ENCODE results near the gene SSH2. TPM values are rescaled to one million over a fixed set of nuclear protein-coding genes. Genes with fewer than 3 reads are reported as not detected.
"Not testable (repeated sequence)": the region's sequence is repeated elsewhere in the genome, so short reads cannot be mapped to it uniquely, and the experiment has no call there.

SSH2 gene
- total RNA-seq, 1 donor from 2014 or later, result 46.5 TPM

GRCh38 chr17:29728490-29728889 is 201.5 kb downstream of the SSH2 start:
- Mint-ChIP-seq H3K36me3 (ENCODE audit: unreplicated experiment) (peaks cover 3% of the 10 kb centered on the region), H3K27me3 (ENCODE audit: unreplicated experiment) (no peaks in the 10 kb centered on the region), H3K9me3 (ENCODE audit: unreplicated experiment) (peaks cover 6% of the 10 kb centered on the region), H3K4me3 (ENCODE audit: unreplicated experiment) (no peak overlapping the region), H3K4me1 (ENCODE audit: low read depth, unreplicated experiment) (peaks cover 15% of the 10 kb centered on the region), H3K27ac (ENCODE audit: unreplicated experiment) (no peak overlapping the region)
- DNase-seq, result no peak
- TF ChIP-seq, protein P1, sequence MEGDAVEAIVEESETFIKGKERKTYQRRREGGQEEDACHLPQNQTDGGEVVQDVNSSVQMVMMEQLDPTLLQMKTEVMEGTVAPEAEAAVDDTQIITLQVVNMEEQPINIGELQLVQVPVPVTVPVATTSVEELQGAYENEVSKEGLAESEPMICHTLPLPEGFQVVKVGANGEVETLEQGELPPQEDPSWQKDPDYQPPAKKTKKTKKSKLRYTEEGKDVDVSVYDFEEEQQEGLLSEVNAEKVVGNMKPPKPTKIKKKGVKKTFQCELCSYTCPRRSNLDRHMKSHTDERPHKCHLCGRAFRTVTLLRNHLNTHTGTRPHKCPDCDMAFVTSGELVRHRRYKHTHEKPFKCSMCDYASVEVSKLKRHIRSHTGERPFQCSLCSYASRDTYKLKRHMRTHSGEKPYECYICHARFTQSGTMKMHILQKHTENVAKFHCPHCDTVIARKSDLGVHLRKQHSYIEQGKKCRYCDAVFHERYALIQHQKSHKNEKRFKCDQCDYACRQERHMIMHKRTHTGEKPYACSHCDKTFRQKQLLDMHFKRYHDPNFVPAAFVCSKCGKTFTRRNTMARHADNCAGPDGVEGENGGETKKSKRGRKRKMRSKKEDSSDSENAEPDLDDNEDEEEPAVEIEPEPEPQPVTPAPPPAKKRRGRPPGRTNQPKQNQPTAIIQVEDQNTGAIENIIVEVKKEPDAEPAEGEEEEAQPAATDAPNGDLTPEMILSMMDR (IDR thresholded peaks at IDR 0.05; ENCODE audit: partially characterized antibody, unreplicated experiment), result no peak

DNA sequence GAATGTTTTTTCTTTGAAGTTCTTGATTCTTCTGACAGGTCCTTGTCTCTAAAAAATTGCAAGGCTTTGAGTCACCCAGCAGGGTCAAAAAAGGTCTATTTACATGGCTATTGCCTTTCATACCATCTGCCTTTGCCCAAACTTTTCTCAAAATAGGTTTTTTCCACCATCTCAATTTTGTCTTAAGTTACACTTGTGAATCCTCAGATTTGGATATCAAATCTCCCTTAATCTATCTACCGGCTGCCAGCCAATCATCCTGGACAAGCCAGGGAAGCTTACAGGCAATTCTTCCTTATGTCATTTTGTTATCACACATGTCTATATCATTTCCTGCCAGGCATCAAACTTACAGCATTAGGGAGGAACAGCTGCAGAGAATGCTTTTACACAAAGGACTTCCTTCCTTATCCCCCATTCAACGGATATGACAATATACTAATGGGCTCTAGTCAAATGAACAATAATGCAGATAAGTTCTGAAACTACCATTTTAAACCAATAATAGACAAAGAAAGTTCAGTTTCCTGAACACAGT is 203.2 kb downstream of the SSH2 start:
- Mint-ChIP-seq H3K9me3 (ENCODE audit: unreplicated experiment) (peaks cover 6% of the 10 kb centered on the region), H3K27ac (ENCODE audit: unreplicated experiment) (peak overlapping the region; percentile 7)
- DNase-seq, result no peak

DNA sequence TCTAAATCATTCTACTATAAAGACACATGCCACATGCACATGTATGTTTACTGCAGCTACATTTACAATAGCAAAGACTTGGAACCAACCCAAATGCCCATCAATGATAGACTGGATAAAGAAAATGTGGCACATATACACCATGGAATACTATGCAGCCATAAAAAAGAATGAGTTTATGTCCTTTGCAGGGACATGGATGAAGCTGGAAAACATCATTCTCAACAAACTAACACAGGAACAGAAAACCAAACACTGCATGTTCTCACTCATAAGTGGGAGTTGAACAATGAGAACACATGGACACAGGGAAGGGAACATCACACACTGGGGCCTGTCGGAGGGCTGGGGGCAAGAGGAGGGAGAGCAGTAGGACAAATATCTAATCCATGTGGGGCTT is 204.6 kb downstream of the SSH2 start:
- peaks cover 30% of the 10 kb centered on the region for H3K4me1 Mint-ChIP-seq (ENCODE audit: low read depth, unreplicated experiment)
- H3K4me3 Mint-ChIP-seq (ENCODE audit: unreplicated experiment), result not testable (repeated sequence)

More for the DNA sequence above, 203.2 kb downstream of the SSH2 start:
- no peak overlapping the region for H3K4me3 Mint-ChIP-seq (ENCODE audit: unreplicated experiment)
- TF ChIP-seq, protein P1 (IDR thresholded peaks at IDR 0.05; ENCODE audit: partially characterized antibody, unreplicated experiment), result no peak
- peaks cover 3% of the 10 kb centered on the region for H3K36me3 Mint-ChIP-seq (ENCODE audit: unreplicated experiment)
- peaks cover 18% of the 10 kb centered on the region for H3K4me1 Mint-ChIP-seq (ENCODE audit: low read depth, unreplicated experiment)
- H3K27me3 Mint-ChIP-seq (ENCODE audit: unreplicated experiment), result no peaks in the 10 kb centered on the region

DNA sequence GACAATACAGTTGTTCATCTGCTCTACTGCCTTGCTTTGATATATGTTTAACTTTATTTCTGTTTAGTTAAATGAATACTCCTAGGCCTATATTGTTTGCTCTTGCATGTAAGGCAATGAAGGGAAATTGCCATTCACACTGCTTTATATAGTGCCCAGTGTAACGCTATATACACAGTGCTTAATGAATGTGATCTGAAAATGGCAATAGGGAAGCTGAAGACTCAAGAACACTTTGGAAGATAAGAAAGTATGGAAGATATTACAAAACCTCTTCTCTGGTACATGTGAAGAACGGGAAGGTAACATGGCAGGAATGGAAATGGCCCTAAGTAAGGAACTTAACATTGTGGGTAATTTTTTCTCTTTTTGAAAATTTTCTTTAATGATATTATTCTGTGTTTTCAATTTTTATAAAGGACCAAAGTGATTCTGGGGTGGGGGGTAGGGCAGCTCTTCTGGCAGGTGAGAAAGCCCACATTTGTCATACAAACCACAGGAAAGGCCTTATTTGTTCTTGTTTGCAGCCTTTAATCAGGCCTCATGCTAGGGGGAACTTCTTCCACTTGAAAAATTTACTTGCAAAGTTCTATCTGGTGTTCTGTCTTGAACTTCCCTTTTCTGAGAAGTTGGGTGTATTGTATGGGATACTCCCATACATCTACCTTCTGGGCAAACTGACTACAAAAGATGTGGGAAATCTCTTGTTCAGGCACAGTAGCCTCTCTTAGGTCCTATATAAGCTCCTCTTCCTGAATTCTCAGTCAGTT is 206.6 kb downstream of the SSH2 start:
- no peak overlapping the region for H3K4me3 Mint-ChIP-seq (ENCODE audit: unreplicated experiment)
- peaks cover 3% of the 10 kb centered on the region for H3K9me3 Mint-ChIP-seq (ENCODE audit: unreplicated experiment)
- H3K27me3 Mint-ChIP-seq (ENCODE audit: unreplicated experiment), result no peaks in the 10 kb centered on the region
- peaks cover 32% of the 10 kb centered on the region for H3K4me1 Mint-ChIP-seq (ENCODE audit: low read depth, unreplicated experiment)
- DNase-seq, result no peak
- no peak overlapping the region for H3K27ac Mint-ChIP-seq (ENCODE audit: unreplicated experiment)
- H3K36me3 Mint-ChIP-seq (ENCODE audit: unreplicated experiment), result peaks cover 3% of the 10 kb centered on the region
- TF ChIP-seq, protein P1 (IDR thresholded peaks at IDR 0.05; ENCODE audit: partially characterized antibody, unreplicated experiment), result no peak

More for the DNA sequence above, 204.6 kb downstream of the SSH2 start:
- H3K9me3 Mint-ChIP-seq (ENCODE audit: unreplicated experiment); H3K36me3 Mint-ChIP-seq (ENCODE audit: unreplicated experiment); H3K27me3 Mint-ChIP-seq (ENCODE audit: unreplicated experiment); DNase-seq: not testable (repeated sequence)
- H3K27ac Mint-ChIP-seq (ENCODE audit: unreplicated experiment), result peak overlapping the region; percentile 79

DNA sequence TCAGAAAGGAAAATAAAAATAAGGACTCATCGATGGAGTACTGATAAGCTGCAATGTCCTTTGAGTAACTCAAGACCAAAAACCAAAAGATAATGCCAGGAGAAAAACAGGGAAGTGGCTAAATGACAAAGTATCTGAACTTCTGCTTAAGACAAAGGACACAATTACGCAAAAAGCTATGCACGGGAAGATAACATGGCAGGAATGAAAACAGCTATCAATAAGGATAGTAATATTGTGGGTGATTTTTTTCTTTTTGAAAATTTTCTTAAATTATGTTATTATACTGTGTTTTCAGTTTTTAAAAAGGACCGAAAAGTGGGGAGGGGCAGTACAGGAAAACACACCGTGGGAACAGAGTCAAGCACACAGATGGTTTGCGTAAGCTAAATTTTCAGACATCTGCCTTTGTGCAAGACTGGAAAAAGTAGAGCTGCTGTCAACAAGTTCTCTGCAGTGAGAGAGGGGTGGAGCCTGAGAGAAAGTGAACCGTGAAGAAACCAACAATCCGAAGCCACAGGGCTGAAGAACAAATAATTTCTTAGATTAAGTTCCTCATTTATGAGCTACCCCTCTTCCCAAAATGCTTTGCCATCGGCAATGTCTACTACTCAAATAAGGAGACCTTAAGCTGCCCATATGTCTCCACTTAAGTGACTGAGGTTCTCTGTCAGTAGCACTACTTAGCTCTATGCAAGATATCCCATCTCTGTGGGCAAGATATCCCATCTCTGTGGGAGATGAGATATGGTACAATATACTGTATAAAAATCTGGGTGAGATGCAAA is 207.4 kb downstream of the SSH2 start:
- peak overlapping the region; percentile 63 for H3K27ac Mint-ChIP-seq (ENCODE audit: unreplicated experiment)
- H3K27me3 Mint-ChIP-seq (ENCODE audit: unreplicated experiment), result no peaks in the 10 kb centered on the region
- no peak for DNase-seq
- H3K9me3 Mint-ChIP-seq (ENCODE audit: unreplicated experiment), result no peaks in the 10 kb centered on the region
- TF ChIP-seq, protein P1 (IDR thresholded peaks at IDR 0.05; ENCODE audit: partially characterized antibody, unreplicated experiment), result no peak
- H3K36me3 Mint-ChIP-seq (ENCODE audit: unreplicated experiment), result no peaks in the 10 kb centered on the region
- no peak overlapping the region for H3K4me3 Mint-ChIP-seq (ENCODE audit: unreplicated experiment)
- peaks cover 32% of the 10 kb centered on the region for H3K4me1 Mint-ChIP-seq (ENCODE audit: low read depth, unreplicated experiment)
